GM20000 (cell line): Measurements from ENCODE around the gene C1GALT1.

Experiments
- DNase-seq: peaks from one replicate; pipeline ENCODE4 v3.0.0; 2012; ENCODE audit warnings: low spot score
- TF ChIP-seq, protein P1 (sequence below): IDR thresholded peaks from 2 replicates; pipeline ENCODE4 v1.5.1; 2012; ENCODE audit warnings: mild to moderate bottlenecking, control low read depth; ENCODE audit errors: extremely low read depth, missing control alignments

Gene C1GALT1

DNA sequence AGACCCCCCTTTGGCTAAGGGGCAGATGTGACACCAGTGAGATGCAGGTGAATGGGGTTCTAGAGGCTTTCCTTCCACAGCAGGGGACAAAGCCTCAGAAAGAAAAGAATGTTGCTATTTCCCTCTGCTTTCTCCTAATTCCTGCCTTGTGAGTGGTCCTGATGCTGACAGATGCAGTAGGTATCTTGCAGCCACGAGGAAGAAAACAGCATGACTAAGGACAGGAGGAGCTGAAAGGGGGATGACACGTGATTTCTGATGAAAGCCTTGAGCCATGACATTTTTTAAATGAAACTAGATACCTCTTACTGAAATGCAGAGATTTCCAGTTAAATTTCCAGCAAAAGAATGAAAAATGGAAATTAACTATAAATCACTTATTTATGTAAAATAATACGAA is 92.4 kb downstream of the C1GALT1 start:
- TF ChIP-seq, protein P1, sequence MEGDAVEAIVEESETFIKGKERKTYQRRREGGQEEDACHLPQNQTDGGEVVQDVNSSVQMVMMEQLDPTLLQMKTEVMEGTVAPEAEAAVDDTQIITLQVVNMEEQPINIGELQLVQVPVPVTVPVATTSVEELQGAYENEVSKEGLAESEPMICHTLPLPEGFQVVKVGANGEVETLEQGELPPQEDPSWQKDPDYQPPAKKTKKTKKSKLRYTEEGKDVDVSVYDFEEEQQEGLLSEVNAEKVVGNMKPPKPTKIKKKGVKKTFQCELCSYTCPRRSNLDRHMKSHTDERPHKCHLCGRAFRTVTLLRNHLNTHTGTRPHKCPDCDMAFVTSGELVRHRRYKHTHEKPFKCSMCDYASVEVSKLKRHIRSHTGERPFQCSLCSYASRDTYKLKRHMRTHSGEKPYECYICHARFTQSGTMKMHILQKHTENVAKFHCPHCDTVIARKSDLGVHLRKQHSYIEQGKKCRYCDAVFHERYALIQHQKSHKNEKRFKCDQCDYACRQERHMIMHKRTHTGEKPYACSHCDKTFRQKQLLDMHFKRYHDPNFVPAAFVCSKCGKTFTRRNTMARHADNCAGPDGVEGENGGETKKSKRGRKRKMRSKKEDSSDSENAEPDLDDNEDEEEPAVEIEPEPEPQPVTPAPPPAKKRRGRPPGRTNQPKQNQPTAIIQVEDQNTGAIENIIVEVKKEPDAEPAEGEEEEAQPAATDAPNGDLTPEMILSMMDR = no peak
- no peak for DNase-seq

DNA sequence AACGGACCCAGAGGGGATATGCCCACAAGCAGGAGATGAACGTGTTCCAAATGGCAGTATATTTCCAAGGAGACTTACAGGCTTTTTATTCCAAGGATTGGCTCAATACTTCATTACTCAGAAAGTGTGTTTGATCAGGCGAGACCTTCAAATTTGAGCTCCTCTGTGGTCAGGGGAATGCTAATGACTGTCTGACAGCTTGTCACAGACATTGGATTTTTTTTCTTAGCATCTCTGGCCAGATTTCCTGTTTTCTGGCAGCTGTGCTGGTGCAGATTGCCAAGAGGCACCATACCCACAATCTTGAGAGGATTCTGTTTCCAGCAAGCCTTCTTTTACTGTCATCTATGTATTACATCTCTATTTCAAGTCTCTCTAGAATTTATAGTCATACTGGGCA is 93.8 kb downstream of the C1GALT1 start:
- DNase-seq = no peak

GRCh38 chr7:7290429-7291122 is 108.2 kb downstream of the C1GALT1 start:
- TF ChIP-seq, protein P1 = no peak
- DNase-seq = no peak

More for the DNA sequence above, 93.8 kb downstream of the C1GALT1 start:
- TF ChIP-seq, protein P1 = no peak

DNA sequence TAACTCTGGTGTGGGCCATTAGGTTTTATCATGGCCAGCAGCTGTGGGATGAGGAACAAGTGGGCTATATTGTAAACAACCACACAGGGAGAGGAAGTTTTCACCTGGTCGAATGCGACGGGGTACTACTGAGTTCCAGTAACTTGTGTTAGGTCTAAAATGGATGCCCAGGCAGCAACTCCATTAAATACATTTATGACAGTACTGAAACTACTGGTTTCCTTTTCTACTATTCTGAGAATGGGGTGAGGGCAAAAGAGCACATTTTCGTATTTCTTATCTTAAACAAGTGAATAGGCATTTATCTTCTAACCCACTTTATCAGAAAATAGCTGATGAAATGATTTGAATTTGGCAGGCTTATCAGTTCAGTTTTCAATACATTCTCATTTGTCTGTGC is 109.7 kb downstream of the C1GALT1 start:
- DNase-seq = no peak
- TF ChIP-seq, protein P1 = no peak

- DNase-seq = no peak
- TF ChIP-seq, protein P1 = no peak
Measured at GRCh38 chr7:7292608-7293007, 110.3 kb downstream of the C1GALT1 start.

- DNase-seq = no peak
- TF ChIP-seq, protein P1 = no peak
Measured at GRCh38 chr7:7293092-7293491, 110.7 kb downstream of the C1GALT1 start.

GRCh38 chr7:7294911-7295310 is 112.6 kb downstream of the C1GALT1 start:
- DNase-seq = no peak
- TF ChIP-seq, protein P1 = no peak
